MM.1S (cell line): ENCODE results near the gene UTP11.
A peak's percentile ranks its signal among the peaks of the same experiment; 100 is the strongest.

ENCODE experiments used
- DNase-seq: peaks from one replicate; pipeline ENCODE4 v3.0.0-alpha.2; 2015
- H2AFZ ChIP-seq: fragments of 300-600 bp; sonication (generic); 2 replicates; pipeline ENCODE4 v1.6.0; 2016; ENCODE audit warnings: antibody characterized with exemption, low read length
- H3F3A ChIP-seq: fragments of 300-600 bp; sonication (generic); 2 replicates; pipeline ENCODE4 v1.6.1; 2016; ENCODE audit warnings: mild to moderate bottlenecking, antibody characterized with exemption, low read length, moderate library complexity, mixed read lengths; ENCODE audit not compliant: insufficient read depth
- H3K27ac ChIP-seq: fragments of 300-600 bp; sonication (generic); 2 replicates; pipeline ENCODE4 v1.5.1; 2016; ENCODE audit warnings: mild to moderate bottlenecking, low read length
- H3K27me3 ChIP-seq: fragments of 300-600 bp; sonication (generic); replicated peaks from 2 replicates; pipeline ENCODE4 v1.6.0; 2016; ENCODE audit warnings: low read length; ENCODE audit not compliant: insufficient read depth
- H3K36me3 ChIP-seq: fragments of 300-600 bp; sonication (generic); replicated peaks from 2 replicates; pipeline ENCODE4 v1.6.1; 2016; ENCODE audit warnings: mild to moderate bottlenecking, low read length, mixed read lengths; ENCODE audit not compliant: insufficient read depth
- H3K4me1 ChIP-seq: fragments of 300-600 bp; sonication (generic); 2 replicates; pipeline ENCODE4 v1.6.1; 2016; ENCODE audit warnings: low read length, mixed read lengths
- H3K4me2 ChIP-seq: fragments of 300-600 bp; sonication (generic); 2 replicates; pipeline ENCODE4 v1.6.0; 2016; ENCODE audit warnings: low read depth, low read length
- H3K4me3 ChIP-seq: fragments of 300-600 bp; sonication (generic); 2 replicates; pipeline ENCODE4 v1.5.1; 2016; ENCODE audit warnings: low read length, mixed read lengths
- H3K79me2 ChIP-seq: fragments of 300-600 bp; sonication (generic); 2 replicates; pipeline ENCODE4 v1.6.1; 2016; ENCODE audit warnings: mixed run types, low read length, mixed read lengths
- H3K9ac ChIP-seq: fragments of 300-600 bp; sonication (generic); 2 replicates; pipeline ENCODE4 v1.6.1; 2016; ENCODE audit warnings: low read length, mixed read lengths
- H3K9me2 ChIP-seq: fragments of 300-600 bp; sonication (generic); replicated peaks from 2 replicates; pipeline ENCODE4 v1.6.1; 2016; ENCODE audit warnings: mild to moderate bottlenecking, low read length, mixed read lengths; ENCODE audit not compliant: insufficient read depth
- H3K9me3 ChIP-seq: fragments of 300-600 bp; sonication (generic); replicated peaks from 2 replicates; pipeline ENCODE4 v1.6.1; 2016; ENCODE audit warnings: mild to moderate bottlenecking, low read length, mixed read lengths; ENCODE audit not compliant: insufficient read depth
- H4K20me1 ChIP-seq: fragments of 300-600 bp; sonication (generic); 2 replicates; pipeline ENCODE4 v1.6.1; 2016; ENCODE audit warnings: mild to moderate bottlenecking, low read length, moderate library complexity, mixed read lengths; ENCODE audit not compliant: insufficient read depth
- CTCF ChIP-seq: fragments of 300-600 bp; sonication (generic); IDR thresholded peaks from 2 replicates; pipeline ENCODE4 v1.5.1; 2016; ENCODE audit warnings: antibody characterized with exemption, low read length, mixed read lengths
- EZH2 ChIP-seq: fragments of 300-600 bp; sonication (generic); optimal IDR thresholded peaks from 2 replicates; pipeline ENCODE3; 2017; ENCODE audit warnings: low read depth, mild to moderate bottlenecking, antibody characterized with exemption, low read length, mixed read lengths
- EZH2phosphoT487 ChIP-seq: fragments of 300-600 bp; sonication (generic); IDR thresholded peaks from 2 replicates; pipeline ENCODE4 v1.6.1; 2018; ENCODE audit warnings: antibody characterized with exemption, low read length

Gene UTP11

GRCh38 chr1:38014171-38014570, 1.6 kb downstream of the UTP11 start:
- Histone ChIP-seq H2AFZ (no peak overlapping the region), H3K4me1 (peaks cover 14% of the 10 kb centered on the region), H3F3A (peaks cover 7% of the 10 kb centered on the region; the same call in 1 of the 2 replicates), H3K9me3 (no peaks in the 10 kb centered on the region), H4K20me1 (no peaks in the 10 kb centered on the region), H3K9ac (no peak overlapping the region), H3K9me2 (no peaks in the 10 kb centered on the region), H3K27me3 (no peaks in the 10 kb centered on the region), H3K79me2 (peaks cover 55% of the 10 kb centered on the region), H3K4me2 (peak overlapping the region; percentile 98), H3K4me3 (no peak overlapping the region), H3K27ac (no peak overlapping the region), H3K36me3 (no peaks in the 10 kb centered on the region; the same call in 1 of the 2 replicates)
- no peak for TF ChIP-seq EZH2phosphoT487
- TF ChIP-seq CTCF = no peak
- no peak for TF ChIP-seq EZH2
- no peak for DNase-seq

GRCh38 chr1:38014724-38015424, 2.3 kb downstream of the UTP11 start:
- Histone ChIP-seq H3K9ac (no peak overlapping the region), H3K27ac (no peak overlapping the region), H3K4me1 (peaks cover 14% of the 10 kb centered on the region), H3K4me3 (no peak overlapping the region), H2AFZ (no peak overlapping the region), H3F3A (peaks cover 7% of the 10 kb centered on the region; the same call in 1 of the 2 replicates), H3K9me3 (no peaks in the 10 kb centered on the region), H3K27me3 (no peaks in the 10 kb centered on the region), H4K20me1 (no peaks in the 10 kb centered on the region), H3K4me2 (no peak overlapping the region; the same call in 1 of the 2 replicates), H3K36me3 (peaks cover 3% of the 10 kb centered on the region; the same call in 1 of the 2 replicates), H3K9me2 (no peaks in the 10 kb centered on the region), H3K79me2 (peaks cover 60% of the 10 kb centered on the region)
- no peak for DNase-seq
- TF ChIP-seq EZH2 = no peak
- TF ChIP-seq EZH2phosphoT487 = no peak
- no peak for TF ChIP-seq CTCF

- no peak for DNase-seq
- Histone ChIP-seq H3K9me2 (no peaks in the 10 kb centered on the region), H3K4me1 (peaks cover 14% of the 10 kb centered on the region), H3K79me2 (peaks cover 62% of the 10 kb centered on the region), H2AFZ (no peak overlapping the region), H3K9ac (no peak overlapping the region), H3K4me2 (no peak overlapping the region), H3F3A (peaks cover 7% of the 10 kb centered on the region; the same call in 1 of the 2 replicates), H3K27me3 (no peaks in the 10 kb centered on the region), H4K20me1 (no peaks in the 10 kb centered on the region), H3K9me3 (no peaks in the 10 kb centered on the region), H3K27ac (no peak overlapping the region), H3K36me3 (peaks cover 5% of the 10 kb centered on the region; the same call in 1 of the 2 replicates), H3K4me3 (no peak overlapping the region)
- TF ChIP-seq EZH2 = no peak
- no peak for TF ChIP-seq CTCF
- no peak for TF ChIP-seq EZH2phosphoT487
These were observed 3.6 kb downstream of the UTP11 start for GRCh38 chr1:38015978-38016725.
